DND-41 (cell line): ENCODE measurements around the gene METTL25.

ENCODE experiments used
- CTCF ChIP-seq: IDR thresholded peaks from 2 replicates; pipeline ENCODE4 v1.5.1; 2012; ENCODE audit warnings: borderline replicate concordance, low read length, moderate library complexity, mild to moderate bottlenecking; ENCODE audit not compliant: poor library complexity, severe bottlenecking; ENCODE audit errors: extremely low read depth
- EZH2 ChIP-seq: IDR thresholded peaks from 3 replicates; pipeline ENCODE4 v1.6.1; 2012; ENCODE audit warnings: borderline replicate concordance, low read depth, mild to moderate bottlenecking, moderate library complexity, low read length, inconsistent platforms; ENCODE audit not compliant: severe bottlenecking

GRCh38 chr12:82517027-82517426 is 158.7 kb downstream of the METTL25 start:
- TF ChIP-seq CTCF (peak; percentile 33), EZH2 (no peak)
